HepG2 (cell line): ENCODE data around the gene MCOLN1.

ENCODE experiments used
- CHD4 ChIP-seq: fragments of 200-600 bp; sonication (generic); IDR thresholded peaks from 2 replicates; pipeline ENCODE4 v1.7.0; 2017; ENCODE audit warnings: mild to moderate bottlenecking, low read length, borderline replicate concordance
- DNMT1 ChIP-seq: sonication (generic); formaldehyde crosslinking; IDR thresholded peaks from 2 replicates; pipeline ENCODE4 v1.5.1; 2020; ENCODE audit warnings: mild to moderate bottlenecking, missing genetic modification reagents
- HMG20B ChIP-seq: conservative IDR thresholded peaks from 2 replicates; pipeline ENCODE4 v1.6.1; 2016; ENCODE audit warnings: missing genetic modification reagents, missing compliant biosample characterization
- MED1 ChIP-seq: sonication (generic); formaldehyde crosslinking; IDR thresholded peaks from 2 replicates; pipeline ENCODE4 v1.4.0; 2020; ENCODE audit warnings: missing genetic modification reagents
- MYC ChIP-seq: sonication (generic); formaldehyde crosslinking; IDR thresholded peaks from 2 replicates; pipeline ENCODE4 v1.9.0; 2021; ENCODE audit warnings: missing genetic modification reagents, borderline replicate concordance
- NFYB ChIP-seq: sonication (generic); formaldehyde crosslinking; IDR thresholded peaks from 2 replicates; pipeline ENCODE4 v1.4.0; 2020; ENCODE audit warnings: missing genetic modification reagents
- POLR2AphosphoS5 ChIP-seq: IDR thresholded peaks from 2 replicates; pipeline ENCODE4 v1.6.1; 2012; ENCODE audit warnings: low read depth, low read length
- SIN3A ChIP-seq: IDR thresholded peaks from 2 replicates; pipeline ENCODE4 v1.6.1; 2011; ENCODE audit warnings: low read depth, mild to moderate bottlenecking, control low read depth, low read length, borderline replicate concordance
- YY1 ChIP-seq: IDR thresholded peaks from 2 replicates; pipeline ENCODE4 v1.6.1; 2011; ENCODE audit warnings: low read length, low read depth, moderate library complexity, mild to moderate bottlenecking; ENCODE audit not compliant: insufficient read depth, insufficient replicate concordance
- TF ChIP-seq, protein P1 (sequence below): sonication (generic); formaldehyde crosslinking; IDR thresholded peaks from 2 replicates; pipeline ENCODE4 v1.5.0; 2020; ENCODE audit warnings: mild to moderate bottlenecking, missing genetic modification reagents, moderate library complexity

GRCh38 chr19:7540761-7541474 is 18.5 kb downstream of the MCOLN1 start:
- TF ChIP-seq NFYB (CRISPR knock-in tag) (no peak), POLR2AphosphoS5 (no peak), MYC (CRISPR knock-in tag) (no peak), MED1 (CRISPR knock-in tag) (no peak), HMG20B (CRISPR knock-in tag) (no peak), DNMT1 (CRISPR knock-in tag) (no peak), SIN3A (no peak), YY1 (no peak), CHD4 (no peak)
- TF ChIP-seq, protein P1, sequence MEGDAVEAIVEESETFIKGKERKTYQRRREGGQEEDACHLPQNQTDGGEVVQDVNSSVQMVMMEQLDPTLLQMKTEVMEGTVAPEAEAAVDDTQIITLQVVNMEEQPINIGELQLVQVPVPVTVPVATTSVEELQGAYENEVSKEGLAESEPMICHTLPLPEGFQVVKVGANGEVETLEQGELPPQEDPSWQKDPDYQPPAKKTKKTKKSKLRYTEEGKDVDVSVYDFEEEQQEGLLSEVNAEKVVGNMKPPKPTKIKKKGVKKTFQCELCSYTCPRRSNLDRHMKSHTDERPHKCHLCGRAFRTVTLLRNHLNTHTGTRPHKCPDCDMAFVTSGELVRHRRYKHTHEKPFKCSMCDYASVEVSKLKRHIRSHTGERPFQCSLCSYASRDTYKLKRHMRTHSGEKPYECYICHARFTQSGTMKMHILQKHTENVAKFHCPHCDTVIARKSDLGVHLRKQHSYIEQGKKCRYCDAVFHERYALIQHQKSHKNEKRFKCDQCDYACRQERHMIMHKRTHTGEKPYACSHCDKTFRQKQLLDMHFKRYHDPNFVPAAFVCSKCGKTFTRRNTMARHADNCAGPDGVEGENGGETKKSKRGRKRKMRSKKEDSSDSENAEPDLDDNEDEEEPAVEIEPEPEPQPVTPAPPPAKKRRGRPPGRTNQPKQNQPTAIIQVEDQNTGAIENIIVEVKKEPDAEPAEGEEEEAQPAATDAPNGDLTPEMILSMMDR: no peak
